H54 (cell line): ENCODE results near the gene ZC3H18.

ENCODE experiments used
- DNase-seq: peaks from one replicate; pipeline ENCODE4 v3.0.0; 2011; ENCODE audit warnings: low spot score, mixed read lengths; ENCODE audit not compliant: insufficient read length
- FAIRE-seq: peaks from 3 replicates; lab custom pipeline; 2011; peaks lifted over from hg19 to GRCh38; lab: Jason Lieb, UNC
- POLR2A ChIP-seq: IDR thresholded peaks from 2 replicates; pipeline ENCODE4 v1.6.1; 2011; ENCODE audit warnings: low read depth, mild to moderate bottlenecking, low read length

ZC3H18 gene

GRCh38 chr16:88680554-88681083 is 110.4 kb downstream of the ZC3H18 start:
- no peak for TF ChIP-seq POLR2A
- FAIRE-seq (no peak), DNase-seq (no peak)

- no peak for DNase-seq
- FAIRE-seq = no peak
- no peak for TF ChIP-seq POLR2A
Measured at GRCh38 chr16:88681084-88681680, 111.0 kb downstream of the ZC3H18 start.
